Erythroblast (primary cell): ENCODE results near the gene ATP6V1F.

ENCODE experiments used
- GATA1 ChIP-seq: IDR thresholded peaks from 2 replicates; pipeline ENCODE4 v1.6.1; 2011; ENCODE audit warnings: low read depth, mild to moderate bottlenecking, control low read depth, low read length, moderate library complexity
- POLR2A ChIP-seq: IDR thresholded peaks from 2 replicates; pipeline ENCODE4 v1.6.1; 2011; ENCODE audit warnings: mild to moderate bottlenecking, low read length

GRCh38 chr7:128876586-128876977, 13.9 kb downstream of the ATP6V1F start:
- no peak for TF ChIP-seq POLR2A
- no peak for TF ChIP-seq GATA1
